Caco-2 (cell line): ENCODE measurements around the gene INPP5D. TPM values are rescaled to one million over a fixed set of nuclear protein-coding genes. Genes with fewer than 3 reads are reported as not detected.

Experiments used
- BruUV-seq: library from RNA; stranded (reverse); fragments of 400-500 nt; replicated peaks from 2 replicates; lab custom pipeline; 2021; lab: Mats Ljungman, UMichigan
- CTCF ChIA-PET: fragments of 300-600 bp; sonication (Branson Sonifier 250); formaldehyde crosslinking; loops from one replicate; lab custom pipeline; 2022; ENCODE audit warnings: antibody characterized with exemption; lab: Charles Lee
- POLR2A ChIA-PET: fragments of 300-600 bp; sonication (Branson Sonifier 250); formaldehyde crosslinking; loops from one replicate; lab custom pipeline; 2022; ENCODE audit warnings: antibody characterized with exemption; lab: Charles Lee
- DNase-seq, 2 experiments: peaks; one replicate each; pipeline versions ENCODE4 v3.0.0 to v3.0.0-alpha.2; 2020 to 2022
- H3K27me3 ChIP-seq: replicated peaks from 2 replicates; pipeline ENCODE4 v1.6.0; 2011; ENCODE audit warnings: low read length; ENCODE audit not compliant: control insufficient read depth, insufficient read depth
- H3K36me3 ChIP-seq: 2 replicates; pipeline ENCODE4 v1.5.1; 2011; ENCODE audit warnings: low read length; ENCODE audit not compliant: control insufficient read depth, insufficient read depth
- H3K4me1 ChIP-seq: fragments of 250-450 bp; sonication (Bioruptor Pico); 2 replicates; pipeline ENCODE4 v1.5.1; 2020; ENCODE audit warnings: mild to moderate bottlenecking
- H3K4me3 ChIP-seq: 2 replicates; pipeline ENCODE4 v1.5.1; 2011; ENCODE audit warnings: low read depth, mild to moderate bottlenecking, control low read depth, low read length
- H3K9me3 ChIP-seq: fragments of 250-450 bp; sonication (Bioruptor Pico); 2 replicates; pipeline ENCODE4 v1.5.1; 2020; ENCODE audit warnings: mild to moderate bottlenecking, moderate library complexity
- H3K27ac Mint-ChIP-seq: one replicate; pipeline ENCODE4 v1.8.0; 2022; ENCODE audit warnings: mixed read lengths; ENCODE audit not compliant: unreplicated experiment
- H3K27me3 Mint-ChIP-seq: one replicate; pipeline ENCODE4 v1.8.0; 2022; ENCODE audit warnings: mixed read lengths; ENCODE audit not compliant: insufficient read depth, unreplicated experiment
- H3K36me3 Mint-ChIP-seq: one replicate; pipeline ENCODE4 v1.8.0; 2022; ENCODE audit warnings: mild to moderate bottlenecking, mixed read lengths; ENCODE audit not compliant: insufficient read depth, unreplicated experiment
- H3K4me1 Mint-ChIP-seq: one replicate; pipeline ENCODE4 v1.8.0; 2022; ENCODE audit warnings: low read depth, mixed read lengths; ENCODE audit not compliant: unreplicated experiment
- H3K4me3 Mint-ChIP-seq: one replicate; pipeline ENCODE4 v1.8.0; 2022; ENCODE audit warnings: mild to moderate bottlenecking, moderate library complexity, mixed read lengths; ENCODE audit not compliant: unreplicated experiment
- H3K9me3 Mint-ChIP-seq: one replicate; pipeline ENCODE4 v1.8.0; 2022; ENCODE audit warnings: mixed read lengths; ENCODE audit not compliant: unreplicated experiment
- CTCF ChIP-seq, 2 experiments: fragments of 200-600 bp in 1 of 2; IDR thresholded peaks; 1 replicate in 1 of 2; 2 replicates in 1 of 2; pipeline versions ENCODE4 v1.5.1 to v1.8.0; 2011 to 2022; ENCODE audit warnings: antibody characterized with exemption in 1 of 2, control low read depth in 1 of 2, inconsistent platforms in 1 of 2, low read depth in 1 of 2, low read length in 1 of 2, mild to moderate bottlenecking in 1 of 2, moderate library complexity in 1 of 2; ENCODE audit not compliant: insufficient read depth in 1 of 2, severe bottlenecking in 1 of 2, unreplicated experiment in 1 of 2
- intact Hi-C: fragments of 100-400 bp; cut with micrococcal nuclease; formaldehyde crosslinking; loops from one replicate; pipeline ENCODE4 v1.10.0; 2022; ENCODE audit not compliant: unreplicated experiment
- total RNA-seq: library from RNA; stranded (reverse); gene quantifications from 2 replicates; pipeline ENCODE4 v1.2.3, GENCODE V29; 2022

The INPP5D gene
- total RNA-seq, 1 experiment from 2014 or later: not detected

- DNase-seq: no peak
- Mint-ChIP-seq H3K9me3 (no peaks in the 10 kb centered on the region), H3K4me3 (no peak overlapping the region), H3K27ac (no peak overlapping the region), H3K36me3 (no peaks in the 10 kb centered on the region), H3K27me3 (peaks cover 13% of the 10 kb centered on the region), H3K4me1 (no peaks in the 10 kb centered on the region)
- POLR2A ChIA-PET: no interaction called here
- Histone ChIP-seq H3K36me3 (no peaks in the 10 kb centered on the region), H3K4me3 (no peak overlapping the region), H3K4me1 (no peaks in the 10 kb centered on the region), H3K27me3 (no peaks in the 10 kb centered on the region), H3K9me3 (no peaks in the 10 kb centered on the region)
- TF ChIP-seq CTCF (IDR thresholded peaks at IDR 0.05; ENCODE audit: insufficient read depth in 1 of 2, low read depth in 1 of 2, low read length in 1 of 2, severe bottlenecking in 1 of 2, unreplicated experiment in 1 of 2): no peak
- no TSS peak for BruUV-seq
- CTCF ChIA-PET: interaction anchor here (0.6 kb wide), 1 partner anchor 1849 kb away, joined by 4 read pairs; no protein-coding TSS in a partner anchor
- intact Hi-C loops: no loop called here
Observed at GRCh38 chr2:233112776-233113452, 52.8 kb downstream of the INPP5D start.

- intact Hi-C loops: no loop called here
Observed at GRCh38 chr2:233114421-233114861, 54.3 kb downstream of the INPP5D start.

GRCh38 chr2:233115121-233115520, 55.0 kb downstream of the INPP5D start:
- H3K9me3 ChIP-seq: no peaks in the 10 kb centered on the region
- H3K4me1 ChIP-seq: no peaks in the 10 kb centered on the region
- no TSS peak for BruUV-seq
- CTCF ChIA-PET: no interaction called here
- H3K36me3 ChIP-seq: no peaks in the 10 kb centered on the region
- Mint-ChIP-seq H3K4me1 (no peaks in the 10 kb centered on the region), H3K36me3 (no peaks in the 10 kb centered on the region), H3K27ac (no peak overlapping the region), H3K4me3 (no peak overlapping the region), H3K27me3 (peaks cover 7% of the 10 kb centered on the region), H3K9me3 (no peaks in the 10 kb centered on the region)
- POLR2A ChIA-PET: no interaction called here
- no peak for DNase-seq
- H3K4me3 ChIP-seq: no peak overlapping the region
- TF ChIP-seq CTCF (IDR thresholded peaks at IDR 0.05; ENCODE audit: insufficient read depth in 1 of 2, low read depth in 1 of 2, low read length in 1 of 2, severe bottlenecking in 1 of 2, unreplicated experiment in 1 of 2): no peak
- intact Hi-C loops: no loop called here
- no peaks in the 10 kb centered on the region for H3K27me3 ChIP-seq

More at GRCh38 chr2:233114421-233114861, 54.3 kb downstream of the INPP5D start:
- no peaks in the 10 kb centered on the region for H3K4me1 ChIP-seq
- no peaks in the 10 kb centered on the region for H3K36me3 ChIP-seq
- no TSS peak for BruUV-seq
- Mint-ChIP-seq H3K27me3 (peaks cover 7% of the 10 kb centered on the region), H3K27ac (no peak overlapping the region), H3K4me1 (no peaks in the 10 kb centered on the region), H3K4me3 (no peak overlapping the region), H3K9me3 (no peaks in the 10 kb centered on the region), H3K36me3 (no peaks in the 10 kb centered on the region)
- DNase-seq: no peak
- no peaks in the 10 kb centered on the region for H3K9me3 ChIP-seq
- TF ChIP-seq CTCF (IDR thresholded peaks at IDR 0.05; ENCODE audit: insufficient read depth in 1 of 2, low read depth in 1 of 2, low read length in 1 of 2, severe bottlenecking in 1 of 2, unreplicated experiment in 1 of 2): no peak
- no peaks in the 10 kb centered on the region for H3K27me3 ChIP-seq
- POLR2A ChIA-PET: no interaction called here
- CTCF ChIA-PET: no interaction called here
- H3K4me3 ChIP-seq: no peak overlapping the region
